ENCODE data around the gene PIGL.

The PIGL gene

GRCh38 chr17:16250635-16251034, 33.6 kb downstream of the PIGL start:
- no peak for DNase-seq (ENCODE audit: low read depth in 1 of 2, low spot score in 1 of 2)
- Histone ChIP-seq H3K4me3 (replicated peaks; ENCODE audit: insufficient read depth, low read length) (no peak overlapping the region), H3K27ac (replicated peaks) (no peak overlapping the region), H3K27me3 (ENCODE audit: insufficient read depth, poor library complexity, severe bottlenecking) (no peaks in the 10 kb centered on the region)
- TF ChIP-seq, protein P1, sequence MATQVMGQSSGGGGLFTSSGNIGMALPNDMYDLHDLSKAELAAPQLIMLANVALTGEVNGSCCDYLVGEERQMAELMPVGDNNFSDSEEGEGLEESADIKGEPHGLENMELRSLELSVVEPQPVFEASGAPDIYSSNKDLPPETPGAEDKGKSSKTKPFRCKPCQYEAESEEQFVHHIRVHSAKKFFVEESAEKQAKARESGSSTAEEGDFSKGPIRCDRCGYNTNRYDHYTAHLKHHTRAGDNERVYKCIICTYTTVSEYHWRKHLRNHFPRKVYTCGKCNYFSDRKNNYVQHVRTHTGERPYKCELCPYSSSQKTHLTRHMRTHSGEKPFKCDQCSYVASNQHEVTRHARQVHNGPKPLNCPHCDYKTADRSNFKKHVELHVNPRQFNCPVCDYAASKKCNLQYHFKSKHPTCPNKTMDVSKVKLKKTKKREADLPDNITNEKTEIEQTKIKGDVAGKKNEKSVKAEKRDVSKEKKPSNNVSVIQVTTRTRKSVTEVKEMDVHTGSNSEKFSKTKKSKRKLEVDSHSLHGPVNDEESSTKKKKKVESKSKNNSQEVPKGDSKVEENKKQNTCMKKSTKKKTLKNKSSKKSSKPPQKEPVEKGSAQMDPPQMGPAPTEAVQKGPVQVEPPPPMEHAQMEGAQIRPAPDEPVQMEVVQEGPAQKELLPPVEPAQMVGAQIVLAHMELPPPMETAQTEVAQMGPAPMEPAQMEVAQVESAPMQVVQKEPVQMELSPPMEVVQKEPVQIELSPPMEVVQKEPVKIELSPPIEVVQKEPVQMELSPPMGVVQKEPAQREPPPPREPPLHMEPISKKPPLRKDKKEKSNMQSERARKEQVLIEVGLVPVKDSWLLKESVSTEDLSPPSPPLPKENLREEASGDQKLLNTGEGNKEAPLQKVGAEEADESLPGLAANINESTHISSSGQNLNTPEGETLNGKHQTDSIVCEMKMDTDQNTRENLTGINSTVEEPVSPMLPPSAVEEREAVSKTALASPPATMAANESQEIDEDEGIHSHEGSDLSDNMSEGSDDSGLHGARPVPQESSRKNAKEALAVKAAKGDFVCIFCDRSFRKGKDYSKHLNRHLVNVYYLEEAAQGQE (IDR thresholded peaks at IDR 0.05; ENCODE audit: insufficient replicate concordance, low read depth): no peak
- no peak for TF ChIP-seq SPI1 (IDR thresholded peaks at IDR 0.05; ENCODE audit: borderline replicate concordance, low read depth)
- TF ChIP-seq, protein P2, sequence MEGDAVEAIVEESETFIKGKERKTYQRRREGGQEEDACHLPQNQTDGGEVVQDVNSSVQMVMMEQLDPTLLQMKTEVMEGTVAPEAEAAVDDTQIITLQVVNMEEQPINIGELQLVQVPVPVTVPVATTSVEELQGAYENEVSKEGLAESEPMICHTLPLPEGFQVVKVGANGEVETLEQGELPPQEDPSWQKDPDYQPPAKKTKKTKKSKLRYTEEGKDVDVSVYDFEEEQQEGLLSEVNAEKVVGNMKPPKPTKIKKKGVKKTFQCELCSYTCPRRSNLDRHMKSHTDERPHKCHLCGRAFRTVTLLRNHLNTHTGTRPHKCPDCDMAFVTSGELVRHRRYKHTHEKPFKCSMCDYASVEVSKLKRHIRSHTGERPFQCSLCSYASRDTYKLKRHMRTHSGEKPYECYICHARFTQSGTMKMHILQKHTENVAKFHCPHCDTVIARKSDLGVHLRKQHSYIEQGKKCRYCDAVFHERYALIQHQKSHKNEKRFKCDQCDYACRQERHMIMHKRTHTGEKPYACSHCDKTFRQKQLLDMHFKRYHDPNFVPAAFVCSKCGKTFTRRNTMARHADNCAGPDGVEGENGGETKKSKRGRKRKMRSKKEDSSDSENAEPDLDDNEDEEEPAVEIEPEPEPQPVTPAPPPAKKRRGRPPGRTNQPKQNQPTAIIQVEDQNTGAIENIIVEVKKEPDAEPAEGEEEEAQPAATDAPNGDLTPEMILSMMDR (IDR thresholded peaks at IDR 0.05; ENCODE audit: insufficient read depth, low read length): no peak
- no peak for TF ChIP-seq POLR2AphosphoS5 (IDR thresholded peaks at IDR 0.05; ENCODE audit: low read depth)
- TF ChIP-seq GABPA (IDR thresholded peaks at IDR 0.05; ENCODE audit: low read depth): no peak

DNA sequence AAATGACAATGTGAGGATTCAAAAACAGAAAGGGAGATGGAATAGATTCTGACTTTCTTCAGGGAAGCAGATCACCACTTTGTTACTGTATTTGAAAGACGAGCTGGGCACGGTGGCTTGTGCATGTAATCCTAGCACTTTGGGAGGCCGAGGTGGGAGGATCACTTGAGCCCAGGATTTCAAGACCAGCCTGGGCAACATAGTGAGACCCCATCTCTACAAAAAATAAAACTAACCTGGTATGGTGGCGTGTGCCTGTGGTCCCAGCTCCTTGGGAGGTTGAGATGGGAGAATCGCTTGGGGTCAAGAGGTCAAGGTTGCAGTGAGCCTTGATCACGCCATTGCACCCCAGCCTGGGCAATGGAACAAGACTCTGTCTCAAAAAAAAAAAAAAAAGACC, 34.0 kb downstream of the PIGL start:
- no peak for DNase-seq (ENCODE audit: low read depth in 1 of 2, low spot score in 1 of 2)
- no peak for TF ChIP-seq SPI1 (IDR thresholded peaks at IDR 0.05; ENCODE audit: borderline replicate concordance, low read depth)
- TF ChIP-seq, protein P1 (IDR thresholded peaks at IDR 0.05; ENCODE audit: insufficient replicate concordance, low read depth): no peak
- TF ChIP-seq, protein P2 (IDR thresholded peaks at IDR 0.05; ENCODE audit: insufficient read depth, low read length): no peak
- no peak for TF ChIP-seq POLR2AphosphoS5 (IDR thresholded peaks at IDR 0.05; ENCODE audit: low read depth)
- no peak for TF ChIP-seq GABPA (IDR thresholded peaks at IDR 0.05; ENCODE audit: low read depth)
- Histone ChIP-seq H3K4me3 (replicated peaks; ENCODE audit: insufficient read depth, low read length) (no peak overlapping the region), H3K27ac (replicated peaks) (no peak overlapping the region), H3K27me3 (ENCODE audit: insufficient read depth, poor library complexity, severe bottlenecking) (no peaks in the 10 kb centered on the region)

GRCh38 chr17:16251556-16251955, 34.5 kb downstream of the PIGL start:
- H3K4me3 ChIP-seq (replicated peaks; ENCODE audit: insufficient read depth, low read length): no peak overlapping the region
- no peak for DNase-seq (ENCODE audit: low read depth in 1 of 2, low spot score in 1 of 2)
- no peak overlapping the region for H3K27ac ChIP-seq (replicated peaks)
- no peaks in the 10 kb centered on the region for H3K27me3 ChIP-seq (ENCODE audit: insufficient read depth, poor library complexity, severe bottlenecking)
- TF ChIP-seq, protein P2 (IDR thresholded peaks at IDR 0.05; ENCODE audit: insufficient read depth, low read length): no peak
- TF ChIP-seq SPI1 (IDR thresholded peaks at IDR 0.05; ENCODE audit: borderline replicate concordance, low read depth): no peak
- TF ChIP-seq, protein P1 (IDR thresholded peaks at IDR 0.05; ENCODE audit: insufficient replicate concordance, low read depth): no peak
- TF ChIP-seq POLR2AphosphoS5 (IDR thresholded peaks at IDR 0.05; ENCODE audit: low read depth): no peak
- TF ChIP-seq GABPA (IDR thresholded peaks at IDR 0.05; ENCODE audit: low read depth): no peak

Data from HL-60 (cell line).